Measurements from ENCODE around the gene KCNQ1OT1.

DNA sequence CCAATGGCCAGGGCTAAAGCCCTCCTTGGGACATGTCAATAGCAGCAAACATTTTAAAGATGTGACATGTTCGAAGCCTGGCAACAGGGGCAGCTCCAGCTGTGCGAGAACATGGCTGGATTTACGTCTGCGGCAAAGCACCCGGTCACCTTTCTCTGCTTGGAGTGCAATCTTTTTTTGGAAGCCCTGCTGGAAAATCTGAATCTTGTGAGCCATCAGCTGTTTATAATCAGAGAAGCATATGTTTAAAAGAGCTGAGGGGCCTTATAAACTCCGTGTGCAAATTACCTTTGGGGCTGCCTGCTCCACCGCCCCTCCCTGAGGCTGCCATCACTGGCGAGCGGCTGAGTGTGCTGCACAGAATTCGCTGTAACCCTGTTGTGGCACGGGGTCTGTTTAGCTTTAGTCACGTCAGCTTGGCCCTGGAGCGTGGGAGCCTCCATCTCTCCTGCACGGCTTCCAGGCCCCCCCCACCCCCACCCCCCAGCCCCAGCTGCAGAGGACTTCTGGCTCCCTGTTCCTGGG, 9.0 kb upstream of the KCNQ1OT1 start:
- TF ChIP-seq, protein P1, sequence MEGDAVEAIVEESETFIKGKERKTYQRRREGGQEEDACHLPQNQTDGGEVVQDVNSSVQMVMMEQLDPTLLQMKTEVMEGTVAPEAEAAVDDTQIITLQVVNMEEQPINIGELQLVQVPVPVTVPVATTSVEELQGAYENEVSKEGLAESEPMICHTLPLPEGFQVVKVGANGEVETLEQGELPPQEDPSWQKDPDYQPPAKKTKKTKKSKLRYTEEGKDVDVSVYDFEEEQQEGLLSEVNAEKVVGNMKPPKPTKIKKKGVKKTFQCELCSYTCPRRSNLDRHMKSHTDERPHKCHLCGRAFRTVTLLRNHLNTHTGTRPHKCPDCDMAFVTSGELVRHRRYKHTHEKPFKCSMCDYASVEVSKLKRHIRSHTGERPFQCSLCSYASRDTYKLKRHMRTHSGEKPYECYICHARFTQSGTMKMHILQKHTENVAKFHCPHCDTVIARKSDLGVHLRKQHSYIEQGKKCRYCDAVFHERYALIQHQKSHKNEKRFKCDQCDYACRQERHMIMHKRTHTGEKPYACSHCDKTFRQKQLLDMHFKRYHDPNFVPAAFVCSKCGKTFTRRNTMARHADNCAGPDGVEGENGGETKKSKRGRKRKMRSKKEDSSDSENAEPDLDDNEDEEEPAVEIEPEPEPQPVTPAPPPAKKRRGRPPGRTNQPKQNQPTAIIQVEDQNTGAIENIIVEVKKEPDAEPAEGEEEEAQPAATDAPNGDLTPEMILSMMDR (conservative IDR thresholded peaks at IDR 0.05 in 1 of 2, IDR thresholded peaks at IDR 0.05 in 1 of 2; ENCODE audit: extremely low read depth in 1 of 2, insufficient read depth in 1 of 2, low read depth in 1 of 2, low read length in 2 of 2), result no peak
- TF ChIP-seq EZH2 (IDR thresholded peaks at IDR 0.05; ENCODE audit: borderline replicate concordance, low read length), result no peak

All from mammary epithelial cell (primary cell).